22Rv1 (cell line): ENCODE data around the gene F11.

Source experiments
- ZFX ChIP-seq: fragments of 450-650 bp; IDR thresholded peaks from 2 replicates; pipeline ENCODE4 v1.6.1; 2017; ENCODE audit warnings: antibody characterized with exemption, borderline replicate concordance
- TF ChIP-seq, protein P1 (sequence below): fragments of 450-650 bp; IDR thresholded peaks from 2 replicates; pipeline ENCODE4 v1.5.1; 2017; ENCODE audit warnings: mild to moderate bottlenecking

GRCh38 chr4:186216465-186217024 is 49.4 kb upstream of the F11 start:
- TF ChIP-seq, protein P1, sequence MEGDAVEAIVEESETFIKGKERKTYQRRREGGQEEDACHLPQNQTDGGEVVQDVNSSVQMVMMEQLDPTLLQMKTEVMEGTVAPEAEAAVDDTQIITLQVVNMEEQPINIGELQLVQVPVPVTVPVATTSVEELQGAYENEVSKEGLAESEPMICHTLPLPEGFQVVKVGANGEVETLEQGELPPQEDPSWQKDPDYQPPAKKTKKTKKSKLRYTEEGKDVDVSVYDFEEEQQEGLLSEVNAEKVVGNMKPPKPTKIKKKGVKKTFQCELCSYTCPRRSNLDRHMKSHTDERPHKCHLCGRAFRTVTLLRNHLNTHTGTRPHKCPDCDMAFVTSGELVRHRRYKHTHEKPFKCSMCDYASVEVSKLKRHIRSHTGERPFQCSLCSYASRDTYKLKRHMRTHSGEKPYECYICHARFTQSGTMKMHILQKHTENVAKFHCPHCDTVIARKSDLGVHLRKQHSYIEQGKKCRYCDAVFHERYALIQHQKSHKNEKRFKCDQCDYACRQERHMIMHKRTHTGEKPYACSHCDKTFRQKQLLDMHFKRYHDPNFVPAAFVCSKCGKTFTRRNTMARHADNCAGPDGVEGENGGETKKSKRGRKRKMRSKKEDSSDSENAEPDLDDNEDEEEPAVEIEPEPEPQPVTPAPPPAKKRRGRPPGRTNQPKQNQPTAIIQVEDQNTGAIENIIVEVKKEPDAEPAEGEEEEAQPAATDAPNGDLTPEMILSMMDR, result no peak
- TF ChIP-seq ZFX, result no peak
